ENCODE measurements around the gene CFAP57.

CFAP57 gene

GRCh38 chr1:43271186-43272118 lies 99.3 kb downstream of the CFAP57 start:
- DNase-seq (ENCODE audit: insufficient read length, low spot score) = no peak
- FAIRE-seq = no peak
- no peak for TF ChIP-seq POLR2A (IDR thresholded peaks at IDR 0.05; ENCODE audit: low read depth, low read length)
- TF ChIP-seq POU2F2 (IDR thresholded peaks at IDR 0.05; ENCODE audit: low read depth, low read length) = no peak
- no peak for TF ChIP-seq SPI1 (IDR thresholded peaks at IDR 0.05; ENCODE audit: low read depth, low read length)
- TF ChIP-seq POLR2AphosphoS5 (IDR thresholded peaks at IDR 0.05; ENCODE audit: low read depth, low read length) = no peak
- TF ChIP-seq PAX5 (IDR thresholded peaks at IDR 0.05; ENCODE audit: insufficient read depth, low read length, severe bottlenecking) = no peak
- no peak for TF ChIP-seq TAF1 (IDR thresholded peaks at IDR 0.05; ENCODE audit: low read depth, low read length)

GRCh38 chr1:43272161-43272560 lies 100.0 kb downstream of the CFAP57 start:
- DNase-seq (ENCODE audit: insufficient read length, low spot score) (no peak), FAIRE-seq (no peak)
- TF ChIP-seq POLR2A (IDR thresholded peaks at IDR 0.05; ENCODE audit: low read depth, low read length) (no peak), TAF1 (IDR thresholded peaks at IDR 0.05; ENCODE audit: low read depth, low read length) (no peak)

DNA sequence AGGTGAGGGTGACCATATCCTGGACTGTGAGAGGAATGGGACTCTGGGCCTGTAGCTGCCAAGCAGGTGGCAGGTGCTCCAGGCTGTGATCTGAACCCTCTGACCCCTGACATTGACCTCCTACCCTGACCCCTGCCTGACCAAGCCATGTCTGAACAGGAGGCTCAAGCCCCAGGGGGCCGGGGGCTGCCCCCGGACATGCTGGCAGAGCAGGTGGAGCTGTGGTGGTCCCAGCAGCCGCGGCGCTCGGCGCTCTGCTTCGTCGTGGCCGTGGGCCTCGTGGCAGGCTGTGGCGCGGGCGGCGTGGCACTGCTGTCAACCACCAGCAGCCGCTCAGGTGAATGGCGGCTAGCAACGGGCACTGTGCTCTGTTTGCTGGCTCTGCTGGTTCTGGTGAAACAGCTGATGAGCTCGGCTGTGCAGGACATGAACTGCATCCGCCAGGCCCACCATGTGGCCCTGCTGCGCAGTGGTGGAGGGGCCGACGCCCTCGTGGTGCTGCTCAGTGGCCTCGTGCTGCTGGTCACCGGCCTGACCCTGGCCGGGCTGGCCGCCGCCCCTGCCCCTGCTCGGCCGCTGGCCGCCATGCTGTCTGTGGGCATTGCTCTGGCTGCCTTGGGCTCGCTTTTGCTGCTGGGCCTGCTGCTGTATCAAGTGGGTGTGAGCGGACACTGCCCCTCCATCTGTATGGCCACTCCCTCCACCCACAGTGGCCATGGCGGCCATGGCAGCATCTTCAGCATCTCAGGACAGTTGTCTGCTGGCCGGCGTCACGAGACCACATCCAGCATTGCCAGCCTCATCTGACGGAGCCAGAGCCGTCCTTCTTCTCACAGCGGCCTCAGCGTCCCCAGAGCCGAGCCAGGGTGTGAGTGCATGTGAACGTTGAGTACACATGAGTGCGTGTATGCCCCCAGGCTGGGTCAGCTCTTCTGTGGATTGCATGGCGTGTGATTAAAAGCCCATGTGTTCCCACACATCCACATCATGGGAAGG lies 100.7 kb downstream of the CFAP57 start:
- no peak for FAIRE-seq
- no peak for DNase-seq (ENCODE audit: insufficient read length, low spot score)
- TF ChIP-seq TAF1 (IDR thresholded peaks at IDR 0.05; ENCODE audit: low read depth, low read length) = no peak
- TF ChIP-seq SPI1 (IDR thresholded peaks at IDR 0.05; ENCODE audit: low read depth, low read length) = no peak
- no peak for TF ChIP-seq PAX5 (IDR thresholded peaks at IDR 0.05; ENCODE audit: insufficient read depth, low read length, severe bottlenecking)
- no peak for TF ChIP-seq POU2F2 (IDR thresholded peaks at IDR 0.05; ENCODE audit: low read depth, low read length)
- TF ChIP-seq POLR2A (IDR thresholded peaks at IDR 0.05; ENCODE audit: low read depth, low read length) = no peak
- TF ChIP-seq POLR2AphosphoS5 (IDR thresholded peaks at IDR 0.05; ENCODE audit: low read depth, low read length) = no peak

- no peak for FAIRE-seq
Measured at GRCh38 chr1:43273708-43274107, 101.6 kb downstream of the CFAP57 start.

GRCh38 chr1:43274125-43274803 lies 102.1 kb downstream of the CFAP57 start:
- TF ChIP-seq POU2F2 (IDR thresholded peaks at IDR 0.05; ENCODE audit: low read depth, low read length) (no peak), TAF1 (IDR thresholded peaks at IDR 0.05; ENCODE audit: low read depth, low read length) (no peak), POLR2A (IDR thresholded peaks at IDR 0.05; ENCODE audit: low read depth, low read length) (no peak), POLR2AphosphoS5 (IDR thresholded peaks at IDR 0.05; ENCODE audit: low read depth, low read length) (no peak), SPI1 (IDR thresholded peaks at IDR 0.05; ENCODE audit: low read depth, low read length) (no peak), PAX5 (IDR thresholded peaks at IDR 0.05; ENCODE audit: insufficient read depth, low read length, severe bottlenecking) (no peak)
- no peak for FAIRE-seq
- peak; percentile 42 for DNase-seq (ENCODE audit: insufficient read length, low spot score)

More at GRCh38 chr1:43273708-43274107, 101.6 kb downstream of the CFAP57 start:
- DNase-seq (ENCODE audit: insufficient read length, low spot score) = no peak
- TF ChIP-seq POLR2AphosphoS5 (IDR thresholded peaks at IDR 0.05; ENCODE audit: low read depth, low read length) (no peak), POU2F2 (IDR thresholded peaks at IDR 0.05; ENCODE audit: low read depth, low read length) (no peak), SPI1 (IDR thresholded peaks at IDR 0.05; ENCODE audit: low read depth, low read length) (no peak), TAF1 (IDR thresholded peaks at IDR 0.05; ENCODE audit: low read depth, low read length) (no peak)

DNA sequence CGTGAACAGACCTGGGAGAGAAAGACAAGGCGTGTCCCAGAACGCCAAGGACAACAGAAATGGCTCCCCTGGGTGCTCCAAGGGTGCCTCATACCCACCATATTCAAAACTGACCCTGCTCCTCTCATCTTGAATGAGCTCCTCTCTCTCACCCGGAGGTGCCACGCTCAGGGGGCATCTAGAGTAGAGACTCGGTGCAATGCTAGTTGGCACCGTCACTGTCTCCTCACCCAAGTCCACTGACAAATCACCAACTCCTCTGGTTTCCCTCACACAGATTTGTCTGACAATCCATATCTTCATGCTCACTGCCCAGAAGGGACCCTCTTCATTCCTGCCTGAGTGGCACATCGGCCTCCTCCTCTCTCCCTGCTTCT lies 102.7 kb downstream of the CFAP57 start:
- DNase-seq (ENCODE audit: insufficient read length, low spot score) (no peak), FAIRE-seq (no peak)
- TF ChIP-seq POU2F2 (IDR thresholded peaks at IDR 0.05; ENCODE audit: low read depth, low read length) (no peak), POLR2A (IDR thresholded peaks at IDR 0.05; ENCODE audit: low read depth, low read length) (no peak)

GRCh38 chr1:43275826-43276620 lies 103.9 kb downstream of the CFAP57 start:
- no peak for TF ChIP-seq TAF1 (IDR thresholded peaks at IDR 0.05; ENCODE audit: low read depth, low read length)
- TF ChIP-seq PAX5 (IDR thresholded peaks at IDR 0.05; ENCODE audit: insufficient read depth, low read length, severe bottlenecking) = no peak
- no peak for TF ChIP-seq POLR2AphosphoS5 (IDR thresholded peaks at IDR 0.05; ENCODE audit: low read depth, low read length)
- no peak for TF ChIP-seq SPI1 (IDR thresholded peaks at IDR 0.05; ENCODE audit: low read depth, low read length)
- TF ChIP-seq POU2F2 (IDR thresholded peaks at IDR 0.05; ENCODE audit: low read depth, low read length) = no peak
- no peak for TF ChIP-seq POLR2A (IDR thresholded peaks at IDR 0.05; ENCODE audit: low read depth, low read length)
- FAIRE-seq (no peak), DNase-seq (ENCODE audit: insufficient read length, low spot score) (no peak)

GRCh38 chr1:43276673-43277072 lies 104.5 kb downstream of the CFAP57 start:
- no peak for TF ChIP-seq PAX5 (IDR thresholded peaks at IDR 0.05; ENCODE audit: insufficient read depth, low read length, severe bottlenecking)
- no peak for TF ChIP-seq POLR2AphosphoS5 (IDR thresholded peaks at IDR 0.05; ENCODE audit: low read depth, low read length)
- no peak for TF ChIP-seq SPI1 (IDR thresholded peaks at IDR 0.05; ENCODE audit: low read depth, low read length)
- TF ChIP-seq POLR2A (IDR thresholded peaks at IDR 0.05; ENCODE audit: low read depth, low read length) = no peak
- DNase-seq (ENCODE audit: insufficient read length, low spot score) (no peak), FAIRE-seq (no peak)

Measured in GM12891 (cell line).